NCI-H2227 (cell line): ENCODE measurements around the gene AFMID.
A peak's percentile ranks its signal among the peaks of the same experiment; 100 is the strongest.
"Not testable (repeated sequence)": the region's sequence is repeated elsewhere in the genome, so short reads cannot be mapped to it uniquely, and the experiment has no call there.

Experiments used
- DNase-seq: peaks from one replicate; lab custom pipeline; 2025; ENCODE audit not compliant: unreplicated experiment; lab: John Stamatoyannopoulos, UW

AFMID gene

GRCh38 chr17:78252701-78253635 is 65.8 kb downstream of the AFMID start:
- no peak for DNase-seq

GRCh38 chr17:78253636-78253945 is 66.4 kb downstream of the AFMID start:
- not testable (repeated sequence) for DNase-seq

GRCh38 chr17:78253946-78254672 is 66.9 kb downstream of the AFMID start:
- DNase-seq: peak; percentile 96

GRCh38 chr17:78255029-78255656 is 68.0 kb downstream of the AFMID start:
- no peak for DNase-seq

GRCh38 chr17:78255953-78256706 is 69.0 kb downstream of the AFMID start:
- DNase-seq: no peak

GRCh38 chr17:78256707-78257591 is 69.8 kb downstream of the AFMID start:
- DNase-seq: no peak
